NCI-H2227 treated with DMSO at 0.1 percent for 48 hours (cell line): ENCODE measurements around the gene ALDOB.
"Not testable (repeated sequence)": the region's sequence is repeated elsewhere in the genome, so short reads cannot be mapped to it uniquely, and the experiment has no call there.

Source experiments
- DNase-seq: peaks from one replicate; lab custom pipeline; 2025; lab: John Stamatoyannopoulos, UW

Gene ALDOB

GRCh38 chr9:101421653-101422065 is 13.9 kb downstream of the ALDOB start:
- DNase-seq, result no peak

- no peak for DNase-seq
These were observed 15.7 kb downstream of the ALDOB start for GRCh38 chr9:101419863-101420262.

GRCh38 chr9:101418518-101419430 is 16.8 kb downstream of the ALDOB start:
- no peak for DNase-seq

- no peak for DNase-seq
These were observed 17.6 kb downstream of the ALDOB start for GRCh38 chr9:101417977-101418376.

GRCh38 chr9:101417389-101417788 is 18.2 kb downstream of the ALDOB start:
- no peak for DNase-seq

- no peak for DNase-seq
These were observed 20.0 kb downstream of the ALDOB start for GRCh38 chr9:101415578-101415977.

GRCh38 chr9:101414839-101415238 is 20.7 kb downstream of the ALDOB start:
- DNase-seq, result no peak

GRCh38 chr9:101409079-101409477 is 26.5 kb downstream of the ALDOB start:
- no peak for DNase-seq

- no peak for DNase-seq
These were observed 27.0 kb downstream of the ALDOB start for GRCh38 chr9:101408374-101409078.

GRCh38 chr9:101403516-101404285 is 31.9 kb downstream of the ALDOB start:
- no peak for DNase-seq

- DNase-seq, result no peak
These were observed 35.5 kb downstream of the ALDOB start for GRCh38 chr9:101400120-101400519.

GRCh38 chr9:101399643-101399970 is 36.0 kb downstream of the ALDOB start:
- no peak for DNase-seq

- no peak for DNase-seq
These were observed 36.5 kb downstream of the ALDOB start for GRCh38 chr9:101398930-101399642.

GRCh38 chr9:101398068-101398929 is 37.3 kb downstream of the ALDOB start, which contains the start of the genes MRPL50 and ZNF189:
Gene MRPL50, minus strand, starts transcription at chr9:101398618. Its CDS starts 26 bp downstream, at chr9:101398592.
Gene ZNF189, plus strand, starts transcription at chr9:101398851. Its CDS starts 306 bp downstream, at chr9:101399157.
- DNase-seq, result peak; percentile 90

GRCh38 chr9:101397746-101398067 is 37.9 kb downstream of the ALDOB start:
- DNase-seq, result no peak

GRCh38 chr9:101394687-101395086 is 40.9 kb downstream of the ALDOB start:
- no peak for DNase-seq

GRCh38 chr9:101393135-101393534 is 42.4 kb downstream of the ALDOB start:
- DNase-seq, result no peak

- DNase-seq, result no peak
These were observed 47.0 kb downstream of the ALDOB start for GRCh38 chr9:101388507-101388993.

GRCh38 chr9:101387871-101388506 is 47.6 kb downstream of the ALDOB start:
- peak; percentile 3 for DNase-seq

- not testable (repeated sequence) for DNase-seq
These were observed 50.6 kb downstream of the ALDOB start, which contains the start of gene BAAT for GRCh38 chr9:101384873-101385536. Gene BAAT, minus strand, starts transcription at chr9:101385006. Its CDS starts 13,602 bp downstream, at chr9:101371404.
